Vagina (tissue), 2 donors: ENCODE data around the gene SLC5A4. TPM values are rescaled to one million over a fixed set of nuclear protein-coding genes. Genes with fewer than 3 reads are reported as not detected.

Experiments used
- DNase-seq, 2 donors: peaks; one replicate each; pipeline ENCODE4 v3.0.0-alpha.2; 2017; ENCODE audit errors: extremely low spot score in 2 of 2
- H3K27ac ChIP-seq: fragments of 200-600 bp; sonication (generic); one replicate; pipeline ENCODE4 v1.5.1; 2019
- H3K27me3 ChIP-seq: fragments of 200-600 bp; sonication (generic); one replicate; pipeline ENCODE4 v1.5.1; 2019
- H3K36me3 ChIP-seq, 2 donors: fragments of 200-600 bp; sonication (generic); one replicate each; pipeline ENCODE4 v1.5.1; 2017 to 2019
- H3K4me1 ChIP-seq: fragments of 200-600 bp; sonication (generic); one replicate; pipeline ENCODE4 v1.5.1; 2019
- H3K4me3 ChIP-seq, 2 donors: fragments of 200-600 bp; sonication (generic); 1 replicate in 1 of 2; 2 replicates in 1 of 2; pipeline ENCODE4 v1.5.1; 2016 to 2019
- H3K9me3 ChIP-seq: fragments of 200-600 bp; sonication (generic); one replicate; pipeline ENCODE4 v1.5.1; 2019
- POLR2A ChIP-seq, 2 donors: fragments of 450-650 bp; IDR thresholded peaks; one replicate each; pipeline ENCODE4 v1.6.1; 2017; ENCODE audit warnings: antibody characterized with exemption in 2 of 2, mild to moderate bottlenecking in 2 of 2, moderate library complexity in 2 of 2
- POLR2AphosphoS5 ChIP-seq, 2 donors: sonication (generic); formaldehyde crosslinking; IDR thresholded peaks; one replicate each; pipeline ENCODE4 v1.9.0; 2017; ENCODE audit warnings: antibody characterized with exemption in 2 of 2, mild to moderate bottlenecking in 2 of 2, low read depth in 1 of 2; ENCODE audit not compliant: insufficient read depth in 1 of 2
- intact Hi-C: fragments of 100-400 bp; cut with DNase I; formaldehyde crosslinking; loops from one replicate; pipeline ENCODE4 v1.15.1; 2023
- total RNA-seq: library from RNA; depleted of rRNA; stranded (reverse); fragments of >200 nt; gene quantifications from one replicate; pipeline ENCODE4 v1.2.3, GENCODE V29; 2016
- TF ChIP-seq, protein P1 (sequence below), 3 experiments: fragments of 450-650 bp in 2 of 3; fragments of 200-600 bp in 1 of 3; sonication (generic) in 1 of 3; IDR thresholded peaks; one replicate each; pipeline ENCODE4 v1.5.1; 2017 to 2019; ENCODE audit warnings: antibody characterized with exemption in 3 of 3, mild to moderate bottlenecking in 2 of 3, moderate library complexity in 2 of 3

Gene SLC5A4
- total RNA-seq, 1 donor from 2014 or later = 2.2 TPM

DNA sequence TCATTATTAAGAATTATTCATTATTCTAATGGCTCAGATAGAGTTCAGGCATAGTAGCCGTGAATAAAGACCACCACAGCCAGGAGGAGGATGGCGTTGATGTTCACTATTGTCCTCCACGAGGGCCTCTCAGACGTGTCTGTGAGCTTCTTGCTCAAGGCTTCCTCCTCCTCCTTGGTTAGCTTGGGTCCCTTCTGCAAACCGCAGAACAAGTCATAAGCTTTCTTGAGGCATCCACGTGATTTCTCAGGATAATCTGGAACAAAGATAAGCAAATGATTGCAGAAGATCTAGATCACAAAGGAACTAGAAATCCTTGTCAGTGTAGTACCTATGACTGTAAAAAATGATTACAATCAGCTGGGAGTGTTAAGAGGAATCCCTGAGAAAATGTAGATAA lies 36.7 kb downstream of the SLC5A4 start:
- no peaks in the 10 kb centered on the region for H3K4me1 ChIP-seq
- H3K4me3 ChIP-seq = no peak overlapping the region
- H3K36me3 ChIP-seq = no peaks in the 10 kb centered on the region
- no peak overlapping the region for H3K27ac ChIP-seq
- TF ChIP-seq POLR2A (IDR thresholded peaks at IDR 0.05) (no peak), POLR2AphosphoS5 (IDR thresholded peaks at IDR 0.05; ENCODE audit: insufficient read depth in 1 of 2, low read depth in 1 of 2) (no peak)
- TF ChIP-seq, protein P1, sequence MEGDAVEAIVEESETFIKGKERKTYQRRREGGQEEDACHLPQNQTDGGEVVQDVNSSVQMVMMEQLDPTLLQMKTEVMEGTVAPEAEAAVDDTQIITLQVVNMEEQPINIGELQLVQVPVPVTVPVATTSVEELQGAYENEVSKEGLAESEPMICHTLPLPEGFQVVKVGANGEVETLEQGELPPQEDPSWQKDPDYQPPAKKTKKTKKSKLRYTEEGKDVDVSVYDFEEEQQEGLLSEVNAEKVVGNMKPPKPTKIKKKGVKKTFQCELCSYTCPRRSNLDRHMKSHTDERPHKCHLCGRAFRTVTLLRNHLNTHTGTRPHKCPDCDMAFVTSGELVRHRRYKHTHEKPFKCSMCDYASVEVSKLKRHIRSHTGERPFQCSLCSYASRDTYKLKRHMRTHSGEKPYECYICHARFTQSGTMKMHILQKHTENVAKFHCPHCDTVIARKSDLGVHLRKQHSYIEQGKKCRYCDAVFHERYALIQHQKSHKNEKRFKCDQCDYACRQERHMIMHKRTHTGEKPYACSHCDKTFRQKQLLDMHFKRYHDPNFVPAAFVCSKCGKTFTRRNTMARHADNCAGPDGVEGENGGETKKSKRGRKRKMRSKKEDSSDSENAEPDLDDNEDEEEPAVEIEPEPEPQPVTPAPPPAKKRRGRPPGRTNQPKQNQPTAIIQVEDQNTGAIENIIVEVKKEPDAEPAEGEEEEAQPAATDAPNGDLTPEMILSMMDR (IDR thresholded peaks at IDR 0.05) = no peak
- no peak for DNase-seq
- H3K27me3 ChIP-seq = no peaks in the 10 kb centered on the region
- H3K9me3 ChIP-seq = no peaks in the 10 kb centered on the region
- intact Hi-C loops = no loop called here

DNA sequence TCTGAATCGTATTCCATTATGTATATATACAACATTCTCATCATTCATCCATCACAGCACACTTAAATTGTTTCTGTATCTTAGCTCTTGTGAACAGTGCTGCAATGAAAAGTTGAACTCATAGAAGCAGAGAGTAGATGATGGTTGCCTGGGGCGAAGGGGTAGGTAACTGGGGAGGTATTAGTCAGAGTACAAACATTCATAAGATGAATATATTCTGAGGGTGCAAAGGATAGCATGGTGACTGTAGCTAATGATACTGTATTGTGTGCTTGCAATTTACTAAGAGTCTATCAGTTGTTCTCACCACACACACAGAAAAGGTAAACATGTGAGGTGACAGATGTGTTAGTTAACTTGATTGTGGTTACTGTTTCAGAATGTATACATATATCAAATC lies 37.7 kb downstream of the SLC5A4 start:
- H3K4me3 ChIP-seq = no peak overlapping the region
- intact Hi-C loops = no loop called here
- H3K27me3 ChIP-seq = no peaks in the 10 kb centered on the region
- no peaks in the 10 kb centered on the region for H3K4me1 ChIP-seq
- H3K36me3 ChIP-seq = no peaks in the 10 kb centered on the region
- H3K27ac ChIP-seq = no peak overlapping the region
- no peaks in the 10 kb centered on the region for H3K9me3 ChIP-seq
- DNase-seq = no peak
- TF ChIP-seq, protein P1 (IDR thresholded peaks at IDR 0.05) = no peak
- no peak for TF ChIP-seq POLR2AphosphoS5 (IDR thresholded peaks at IDR 0.05; ENCODE audit: insufficient read depth in 1 of 2, low read depth in 1 of 2)
- no peak for TF ChIP-seq POLR2A (IDR thresholded peaks at IDR 0.05)

DNA sequence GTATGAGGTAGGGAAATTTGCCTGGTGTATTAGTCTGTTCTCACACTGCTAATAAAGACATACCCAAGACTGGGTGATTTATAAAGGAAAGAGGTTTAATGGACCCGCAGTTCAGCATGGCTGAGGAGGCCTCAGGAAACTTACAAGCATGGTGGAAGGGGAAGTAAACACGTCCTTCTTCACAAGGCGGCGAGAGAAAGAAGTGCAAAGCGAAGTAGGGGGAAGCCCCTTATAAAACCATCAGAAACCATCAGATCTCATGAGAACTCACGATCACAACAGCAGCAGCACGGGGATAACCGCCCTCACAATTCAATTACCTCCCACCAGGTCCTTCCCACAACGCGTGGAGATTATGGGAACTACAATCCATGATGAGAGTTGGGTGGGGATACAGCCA lies 38.2 kb downstream of the SLC5A4 start:
- TF ChIP-seq, protein P1 (IDR thresholded peaks at IDR 0.05) = no peak
- no peak for TF ChIP-seq POLR2A (IDR thresholded peaks at IDR 0.05)
- H3K4me1 ChIP-seq = no peaks in the 10 kb centered on the region
- DNase-seq = no peak
- H3K27ac ChIP-seq = no peak overlapping the region
- H3K4me3 ChIP-seq = no peak overlapping the region
- no peaks in the 10 kb centered on the region for H3K36me3 ChIP-seq
- H3K27me3 ChIP-seq = no peaks in the 10 kb centered on the region
- intact Hi-C loops = no loop called here
- H3K9me3 ChIP-seq = no peaks in the 10 kb centered on the region

DNA sequence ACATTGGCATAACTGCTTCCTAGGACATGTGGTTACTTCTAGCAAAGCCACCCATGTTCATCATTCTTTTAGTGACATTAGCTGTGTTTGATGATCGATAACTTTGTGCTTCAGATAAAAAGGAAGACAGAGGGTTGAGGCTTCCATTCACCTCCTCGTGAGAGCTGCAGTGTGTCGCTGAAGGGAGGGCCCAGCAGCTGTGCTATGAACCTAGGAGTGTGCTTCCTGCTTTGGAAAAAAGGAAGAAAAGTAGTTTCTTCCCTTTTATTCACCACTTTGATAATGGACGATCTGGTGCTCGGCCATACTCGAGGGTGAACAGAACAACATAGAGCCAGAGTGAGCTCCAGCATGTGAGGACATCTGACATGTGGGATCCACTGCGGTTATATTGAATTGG lies 44.1 kb downstream of the SLC5A4 start:
- no peak for DNase-seq
- TF ChIP-seq POLR2A (IDR thresholded peaks at IDR 0.05) = no peak
- TF ChIP-seq, protein P1 (IDR thresholded peaks at IDR 0.05) = no peak
- no peak for TF ChIP-seq POLR2AphosphoS5 (IDR thresholded peaks at IDR 0.05; ENCODE audit: insufficient read depth in 1 of 2, low read depth in 1 of 2)

DNA sequence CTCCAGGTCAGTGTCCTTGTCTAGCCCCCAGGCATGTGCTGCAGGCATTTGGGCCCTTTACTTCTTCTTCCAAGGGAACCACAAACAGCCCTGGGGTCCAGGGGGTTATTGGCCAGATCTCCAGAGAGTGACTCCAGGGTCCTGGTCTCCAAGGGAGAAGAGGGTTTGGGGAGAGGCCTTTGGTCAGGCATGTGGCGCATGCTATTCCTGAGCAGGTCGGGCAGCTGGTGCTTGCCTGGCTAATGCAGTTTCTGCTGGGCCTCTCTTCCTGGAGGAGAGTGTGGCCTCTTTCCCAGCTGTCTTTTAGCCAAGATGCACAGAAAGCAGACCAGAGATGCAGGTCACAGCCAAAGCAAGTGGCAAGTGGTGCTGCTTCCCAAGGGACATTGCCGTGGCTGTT lies 46.5 kb downstream of the SLC5A4 start:
- intact Hi-C loops = no loop called here
- no peak overlapping the region for H3K27ac ChIP-seq
- no peaks in the 10 kb centered on the region for H3K36me3 ChIP-seq
- no peaks in the 10 kb centered on the region for H3K27me3 ChIP-seq
- DNase-seq = no peak
- no peak overlapping the region for H3K4me3 ChIP-seq
- TF ChIP-seq, protein P1 (IDR thresholded peaks at IDR 0.05) = no peak
- TF ChIP-seq POLR2A (IDR thresholded peaks at IDR 0.05) (no peak), POLR2AphosphoS5 (IDR thresholded peaks at IDR 0.05; ENCODE audit: insufficient read depth in 1 of 2, low read depth in 1 of 2) (no peak)
- no peaks in the 10 kb centered on the region for H3K9me3 ChIP-seq
- H3K4me1 ChIP-seq = no peaks in the 10 kb centered on the region

More for the DNA sequence above, 44.1 kb downstream of the SLC5A4 start:
- Histone ChIP-seq H3K27ac (no peak overlapping the region), H3K4me3 (no peak overlapping the region), H3K9me3 (no peaks in the 10 kb centered on the region), H3K36me3 (no peaks in the 10 kb centered on the region), H3K4me1 (no peaks in the 10 kb centered on the region), H3K27me3 (no peaks in the 10 kb centered on the region)
- intact Hi-C loops = no loop called here
